K562 (cell line): ENCODE data around the gene SND1. TPM values are rescaled to one million over a fixed set of nuclear protein-coding genes. Genes with fewer than 3 reads are reported as not detected.

Source experiments
- E2F4 ChIP-seq: sonication (generic); formaldehyde crosslinking; IDR thresholded peaks from 2 replicates; pipeline ENCODE4 v1.8.0; 2022; ENCODE audit warnings: mild to moderate bottlenecking, low read depth, missing genetic modification reagents
- GABPA ChIP-seq: fragments of 200-800 bp; sonication (Bioruptor generic); conservative IDR thresholded peaks from 2 replicates; pipeline ENCODE4 v1.6.1; 2016; ENCODE audit warnings: low read depth, missing genetic modification characterization, missing compliant biosample characterization
- HDGF ChIP-seq: fragments of 450-650 bp; IDR thresholded peaks from 2 replicates; pipeline ENCODE4 v1.6.1; 2016
- IFI16 ChIP-seq: fragments of 250-450 bp; sonication (Bioruptor Pico); IDR thresholded peaks from 2 replicates; pipeline ENCODE4 v2.1.2; 2022; ENCODE audit warnings: mild to moderate bottlenecking, inconsistent platforms
- ILK ChIP-seq: fragments of 450-650 bp; IDR thresholded peaks from 2 replicates; pipeline ENCODE4 v1.6.1; 2016; ENCODE audit warnings: missing genetic modification characterization, low read depth, mild to moderate bottlenecking, missing compliant biosample characterization, moderate library complexity, borderline replicate concordance
- KLF13 ChIP-seq: fragments of 450-650 bp; IDR thresholded peaks from 2 replicates; pipeline ENCODE4 v1.6.1; 2016; ENCODE audit warnings: missing genetic modification characterization, low read depth, mild to moderate bottlenecking, missing compliant biosample characterization, moderate library complexity, borderline replicate concordance
- LCOR ChIP-seq: sonication (generic); formaldehyde crosslinking; IDR thresholded peaks from 2 replicates; pipeline ENCODE4 v1.8.0; 2022; ENCODE audit warnings: mild to moderate bottlenecking, missing genetic modification reagents
- MLX ChIP-seq, 2 experiments: fragments of 450-650 bp in 1 of 2; sonication (generic) in 1 of 2; formaldehyde crosslinking; conservative IDR thresholded peaks; 2 replicates each; pipeline versions ENCODE4 v1.4.0 to v1.8.1; 2020 to 2022; ENCODE audit warnings: mild to moderate bottlenecking in 1 of 2, missing genetic modification reagents in 1 of 2
- PTRF ChIP-seq: fragments of 450-650 bp; IDR thresholded peaks from 2 replicates; pipeline ENCODE4 v1.6.1; 2016; ENCODE audit warnings: mild to moderate bottlenecking, missing genetic modification characterization, missing compliant biosample characterization
- RREB1 ChIP-seq: fragments of 250-450 bp; sonication (Bioruptor Pico); IDR thresholded peaks from 2 replicates; pipeline ENCODE4 v1.4.0; 2020
- TCF7 ChIP-seq: sonication (generic); IDR thresholded peaks from 2 replicates; pipeline ENCODE4 v1.6.1; 2016; ENCODE audit warnings: antibody characterized with exemption, borderline replicate concordance
- TRIM24 ChIP-seq, 2 experiments: fragments of 450-650 bp; IDR thresholded peaks; 2 replicates each; pipeline ENCODE4 v1.6.1; 2016
- ZNF143 ChIP-seq: sonication (generic); formaldehyde crosslinking; IDR thresholded peaks from 2 replicates; pipeline ENCODE4 v1.9.0; 2022; ENCODE audit warnings: mild to moderate bottlenecking, missing genetic modification reagents
- ZNF217 ChIP-seq: sonication (generic); formaldehyde crosslinking; IDR thresholded peaks from 2 replicates; pipeline ENCODE4 v1.8.0; 2022; ENCODE audit warnings: mild to moderate bottlenecking, missing genetic modification reagents
- polyA plus RNA-seq, 8 experiments: library from polyadenylated mRNA; depleted of rRNA in 4 of 8; stranded (reverse) in 5 of 8; unstranded in 3 of 8; fragments of >200 nt; fragmentation: Nextera tagmentation in 2 of 8; fragmentation: Illumina TruSeq in 1 of 8; extraction: Ambion mirVana in 2 of 8; extraction: Trizol in 1 of 8; gene quantifications; 2 replicates each; pipeline versions ENCODE4 v1.2.1 to v1.2.3, GENCODE V29; 2011 to 2014; ENCODE audit warnings: inconsistent platforms in 1 of 8, missing spikeins in 1 of 8
- total RNA-seq, 7 experiments: library from RNA; depleted of rRNA in 6 of 7; stranded (reverse); fragments of >200 nt in 6 of 7; fragmentation: Illumina TruSeq in 2 of 7; extraction: Trizol in 2 of 7; gene quantifications; 2 replicates each; pipeline versions ENCODE4 v1.2.1 to v1.2.3, GENCODE V29; 2011 to 2021; ENCODE audit warnings: low replicate concordance in 1 of 7
- TF ChIP-seq, protein P1 (sequence below): sonication (generic); formaldehyde crosslinking; IDR thresholded peaks from 2 replicates; pipeline ENCODE4 v1.8.1; 2022; ENCODE audit warnings: missing genetic modification reagents
- TF ChIP-seq, protein P2 (sequence below): fragments of 250-450 bp; sonication (Bioruptor Pico); IDR thresholded peaks from 2 replicates; pipeline ENCODE4 v1.4.0; 2020

Gene SND1
- total and polyA plus RNA-seq, 9 of the 15 experiments (the other 6 are each of a cell fraction or from before 2014, with no cell fraction given) = 46.5 to 307 (median 191) TPM

DNA sequence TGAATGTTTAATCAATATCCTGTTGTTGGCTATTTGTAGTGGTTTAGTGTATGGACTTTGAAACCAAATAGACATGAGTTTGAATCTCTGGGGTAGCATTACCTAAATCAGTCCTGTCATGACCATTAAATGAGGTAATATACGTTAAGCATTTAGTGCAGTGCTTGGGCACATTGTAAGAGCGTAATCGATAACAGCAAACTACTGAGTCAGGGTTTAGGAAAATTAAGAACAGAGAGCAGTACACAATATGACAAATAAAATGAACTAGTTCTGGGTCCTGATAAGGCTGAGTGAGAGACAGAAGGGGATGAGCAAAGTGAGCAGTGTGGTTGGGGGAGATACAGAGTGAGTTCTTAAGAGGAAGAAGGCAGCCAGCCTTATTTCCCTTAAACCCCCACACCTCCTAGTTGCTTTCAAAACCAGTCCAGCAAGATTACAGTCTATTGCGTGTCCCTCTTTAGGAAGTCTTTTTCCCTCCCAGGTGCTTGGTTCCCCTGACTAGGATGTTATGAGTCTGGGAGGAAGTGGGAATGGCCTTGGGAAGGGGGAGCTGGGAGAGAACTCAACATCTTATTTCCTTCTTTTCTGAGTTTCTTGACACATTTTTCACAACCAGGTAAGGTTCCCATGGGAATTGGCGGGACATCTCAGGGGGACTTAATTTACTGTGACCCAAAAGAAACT is 171.0 kb downstream of the SND1 start (continued):
- TF ChIP-seq IFI16 (CRISPR knock-in tag) (no peak), KLF13 (tag) (peak; percentile 52; the same call in 1 of the 2 replicates), TRIM24 (IDR thresholded peaks at IDR 0.05) (peak; percentile 85 to 96), ILK (tag) (no peak), GABPA (tag) (peak; percentile 40; the same call in 1 of the 2 replicates), HDGF (0 out of 2 replicates have a peak, but pooled peaks have one; percentile 71), RREB1 (no peak), MLX (CRISPR knock-in tag; conservative IDR thresholded peaks at IDR 0.05) (no peak), TCF7 (no peak), ZNF143 (CRISPR knock-in tag) (no peak), ZNF217 (CRISPR knock-in tag) (no peak), LCOR (0 out of 2 replicates have a peak, but pooled peaks have one; percentile 67), PTRF (no peak), E2F4 (CRISPR knock-in tag) (no peak)
- TF ChIP-seq, protein P1, sequence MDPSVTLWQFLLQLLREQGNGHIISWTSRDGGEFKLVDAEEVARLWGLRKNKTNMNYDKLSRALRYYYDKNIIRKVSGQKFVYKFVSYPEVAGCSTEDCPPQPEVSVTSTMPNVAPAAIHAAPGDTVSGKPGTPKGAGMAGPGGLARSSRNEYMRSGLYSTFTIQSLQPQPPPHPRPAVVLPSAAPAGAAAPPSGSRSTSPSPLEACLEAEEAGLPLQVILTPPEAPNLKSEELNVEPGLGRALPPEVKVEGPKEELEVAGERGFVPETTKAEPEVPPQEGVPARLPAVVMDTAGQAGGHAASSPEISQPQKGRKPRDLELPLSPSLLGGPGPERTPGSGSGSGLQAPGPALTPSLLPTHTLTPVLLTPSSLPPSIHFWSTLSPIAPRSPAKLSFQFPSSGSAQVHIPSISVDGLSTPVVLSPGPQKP = no peak
- TF ChIP-seq, protein P2, sequence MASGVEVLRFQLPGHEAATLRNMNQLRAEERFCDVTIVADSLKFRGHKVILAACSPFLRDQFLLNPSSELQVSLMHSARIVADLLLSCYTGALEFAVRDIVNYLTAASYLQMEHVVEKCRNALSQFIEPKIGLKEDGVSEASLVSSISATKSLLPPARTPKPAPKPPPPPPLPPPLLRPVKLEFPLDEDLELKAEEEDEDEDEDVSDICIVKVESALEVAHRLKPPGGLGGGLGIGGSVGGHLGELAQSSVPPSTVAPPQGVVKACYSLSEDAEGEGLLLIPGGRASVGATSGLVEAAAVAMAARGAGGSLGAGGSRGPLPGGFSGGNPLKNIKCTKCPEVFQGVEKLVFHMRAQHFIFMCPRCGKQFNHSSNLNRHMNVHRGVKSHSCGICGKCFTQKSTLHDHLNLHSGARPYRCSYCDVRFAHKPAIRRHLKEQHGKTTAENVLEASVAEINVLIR = no peak
